Activated effector memory CD4-positive, alpha-beta T cell treated with Interleukin-2 at 50 U/mL for 16 hours (primary cell): Measurements from ENCODE around the gene CIBAR2.

Source experiments
- DNase-seq: peaks from one replicate; pipeline ENCODE4 v3.0.0-alpha.2; 2020

Gene CIBAR2

DNA sequence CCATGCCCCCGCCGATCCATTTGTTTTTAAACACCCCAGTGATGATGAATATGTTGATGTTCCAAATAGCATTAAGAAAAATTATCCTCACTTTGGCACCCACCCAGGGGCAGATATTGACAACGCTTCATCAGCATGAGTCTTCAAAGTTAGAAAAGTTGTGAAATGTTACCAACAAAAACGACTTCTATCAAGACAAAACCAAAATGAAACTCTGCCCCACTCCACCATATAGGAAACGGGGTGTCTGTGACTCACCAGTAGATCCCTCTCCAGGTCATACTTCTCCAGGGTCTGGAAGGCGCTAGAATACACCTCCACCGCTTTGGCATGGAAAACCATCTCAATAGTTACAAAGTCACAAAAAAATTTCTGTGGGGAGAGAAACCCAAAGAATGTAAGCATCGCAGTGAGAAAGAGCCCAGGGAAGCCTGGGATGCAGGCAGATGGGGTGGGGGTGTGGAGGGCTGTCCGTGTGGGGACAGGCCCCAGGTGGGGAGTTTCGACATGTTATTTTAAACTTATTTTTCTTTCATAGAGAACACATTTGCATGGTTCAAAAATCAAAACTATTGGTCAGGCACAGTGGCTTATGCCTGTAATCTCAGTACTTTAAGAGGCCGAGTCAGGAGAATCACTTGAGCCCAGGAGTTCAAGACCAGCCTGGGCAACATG lies 10.2 kb downstream of the CIBAR2 start:
- no peak for DNase-seq

DNA sequence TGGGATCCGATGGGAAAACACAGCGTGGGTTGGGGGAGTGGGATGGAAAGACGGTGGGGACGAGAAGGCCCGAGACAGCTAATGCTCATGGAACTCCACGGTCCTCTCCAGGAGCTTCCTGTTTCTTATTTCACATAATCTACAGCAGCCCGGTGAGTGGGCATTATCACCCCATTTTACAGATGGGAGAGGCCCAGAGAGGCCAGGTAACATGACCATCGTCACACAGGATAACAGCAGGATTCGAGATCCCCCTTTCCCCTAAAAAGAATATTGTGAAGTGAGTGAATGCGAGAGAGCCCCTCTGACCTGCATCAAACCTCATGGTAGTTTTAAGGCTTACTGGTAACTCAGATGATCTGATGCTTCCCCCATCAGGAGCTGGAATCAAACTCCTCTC lies 12.0 kb downstream of the CIBAR2 start:
- DNase-seq = no peak

DNA sequence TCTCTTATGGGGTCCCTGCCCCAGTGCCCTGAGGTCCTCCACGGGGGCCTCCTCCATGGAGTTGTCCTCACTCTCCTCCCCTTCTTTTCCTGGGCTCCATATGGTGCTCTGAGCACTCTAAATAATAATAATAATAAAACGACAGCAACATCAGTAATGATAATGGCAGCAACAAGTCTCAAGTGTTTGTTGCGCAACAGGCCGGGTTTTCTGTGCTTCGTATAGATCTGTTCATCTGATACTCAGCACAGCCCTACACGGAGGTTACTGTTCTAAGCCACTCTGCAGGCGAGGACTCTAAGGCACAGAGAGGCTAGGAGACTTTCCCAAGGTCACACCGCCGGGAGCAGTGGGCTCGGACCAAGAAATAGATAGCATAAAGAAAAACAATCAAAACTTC lies 13.7 kb downstream of the CIBAR2 start:
- DNase-seq = no peak

DNA sequence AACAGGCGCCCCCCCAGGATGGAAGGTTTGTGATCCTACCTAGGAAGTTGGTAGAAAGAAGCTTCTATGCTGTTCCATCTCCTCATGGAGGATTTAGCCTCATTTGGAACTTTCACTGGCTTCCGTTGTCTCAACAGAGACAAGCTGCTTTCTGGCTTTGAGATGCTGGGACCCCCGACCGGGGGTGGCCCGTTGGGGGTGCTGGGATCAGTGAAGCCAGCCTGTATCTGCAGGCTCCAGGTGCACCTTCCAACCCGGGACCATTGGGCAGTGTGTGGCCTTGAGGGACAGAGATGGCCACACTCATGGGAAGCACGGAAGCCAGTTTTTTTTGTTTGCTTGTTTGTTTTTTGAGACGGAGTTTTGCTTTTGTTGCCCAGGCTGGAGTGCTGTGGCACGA lies 15.4 kb downstream of the CIBAR2 start:
- DNase-seq = no peak

DNA sequence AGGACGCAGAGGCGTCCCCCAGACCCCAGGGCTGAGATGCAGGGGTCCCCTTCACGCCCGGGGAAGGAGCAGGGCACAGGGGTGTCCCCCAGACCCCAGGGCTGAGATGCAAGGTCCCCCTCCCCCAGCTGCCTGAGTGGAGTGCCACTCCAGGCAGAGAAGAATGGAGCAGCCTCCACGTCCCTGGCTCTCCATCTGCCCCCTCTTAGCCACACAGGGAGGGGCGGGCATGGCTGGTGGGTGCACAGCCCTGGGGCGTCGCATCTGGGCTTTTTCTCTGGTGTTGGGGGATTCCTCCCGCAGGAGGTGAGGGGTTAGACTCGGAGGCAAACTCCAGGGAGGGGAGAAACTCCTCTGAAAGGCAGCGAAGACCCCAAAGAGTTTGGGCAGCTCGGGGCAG lies 17.5 kb downstream of the CIBAR2 start:
- no peak for DNase-seq

DNA sequence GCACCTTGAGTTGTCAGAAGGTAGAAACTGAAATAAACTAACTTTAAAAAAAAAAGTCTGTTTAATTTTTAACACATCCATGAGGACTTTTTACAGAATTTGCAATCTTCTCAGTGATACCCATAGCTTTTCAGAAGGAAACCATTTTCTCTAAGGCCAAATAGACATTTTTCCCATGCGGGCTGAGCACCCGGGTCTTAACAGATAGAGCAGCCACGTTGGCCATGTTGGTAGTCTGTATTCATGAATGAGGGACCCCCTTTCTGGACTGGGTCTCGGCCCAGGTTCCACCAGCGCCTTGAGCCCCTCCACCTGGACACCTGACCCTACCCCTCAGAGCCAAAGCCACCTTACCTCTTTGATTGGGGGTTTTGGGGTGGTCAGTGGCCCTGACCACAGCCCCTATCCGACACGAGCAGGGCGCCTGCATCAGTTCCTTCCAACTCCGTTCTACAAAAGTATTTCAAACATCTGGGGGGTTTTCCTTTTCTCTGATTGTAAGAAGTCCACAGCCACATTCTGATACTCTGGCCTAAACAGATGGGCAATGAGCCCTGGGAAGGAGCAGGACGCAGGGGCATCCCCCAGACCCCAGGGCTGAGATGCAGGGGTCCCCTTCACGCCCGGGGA lies 18.0 kb downstream of the CIBAR2 start:
- no peak for DNase-seq

DNA sequence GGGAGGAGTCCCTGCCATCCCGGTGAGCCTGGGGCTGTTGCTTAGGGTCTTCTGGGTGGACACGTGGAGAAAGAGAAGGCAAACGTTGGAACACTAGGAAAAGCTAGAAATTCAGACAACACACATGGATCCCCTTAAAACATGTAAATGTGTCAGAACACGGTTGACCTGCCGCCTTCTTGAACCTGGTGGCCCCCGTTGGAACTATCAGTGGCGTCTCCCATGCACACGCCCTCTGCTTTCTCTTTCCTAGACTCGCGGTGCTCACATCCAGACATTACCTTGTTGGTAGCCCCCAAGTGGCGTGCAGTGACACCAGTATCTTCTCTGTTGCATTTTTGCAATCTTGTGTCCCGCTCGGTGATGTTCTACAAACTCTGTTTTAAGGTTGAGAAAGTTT lies 18.6 kb downstream of the CIBAR2 start:
- no peak for DNase-seq

DNA sequence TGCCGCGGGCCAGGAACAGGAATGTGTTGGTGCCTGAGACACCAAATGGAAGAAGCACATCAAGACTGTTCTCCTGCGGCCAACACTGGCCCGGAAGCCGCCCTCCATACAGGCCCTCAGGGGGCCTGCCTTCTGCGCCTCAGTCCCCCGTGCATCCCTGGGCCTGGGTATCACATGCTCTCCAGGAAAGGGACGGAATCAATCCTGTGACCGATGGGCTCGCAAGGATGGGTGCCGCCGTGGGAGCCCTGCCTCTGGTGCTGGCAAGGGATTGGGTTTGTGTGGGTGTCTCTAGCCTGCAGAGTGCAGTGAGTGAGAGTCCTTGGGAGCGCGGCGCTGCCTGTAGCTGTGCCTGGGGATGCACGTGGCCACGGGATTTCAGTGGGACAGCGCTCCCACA lies 19.4 kb downstream of the CIBAR2 start:
- DNase-seq = no peak

DNA sequence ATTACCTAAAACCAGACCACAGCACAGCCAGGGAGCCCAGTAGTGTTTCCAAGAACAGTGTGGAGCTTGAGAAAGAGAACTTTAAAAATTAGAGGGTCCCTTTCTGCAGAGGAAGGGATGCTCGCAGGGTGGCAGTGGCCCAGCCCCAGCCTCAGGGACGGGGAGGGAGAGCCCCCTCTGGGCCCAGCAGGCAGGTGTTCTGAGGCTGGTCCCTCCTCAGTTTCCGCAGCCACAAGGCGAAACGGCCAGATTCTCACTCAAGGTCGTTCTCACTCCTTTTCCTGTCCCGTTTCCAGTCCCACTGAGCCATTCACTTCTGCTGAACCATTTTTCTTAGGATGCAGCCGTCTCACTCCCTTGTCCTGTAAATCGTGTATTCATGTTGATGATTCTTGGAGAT lies 20.0 kb downstream of the CIBAR2 start:
- no peak for DNase-seq

DNA sequence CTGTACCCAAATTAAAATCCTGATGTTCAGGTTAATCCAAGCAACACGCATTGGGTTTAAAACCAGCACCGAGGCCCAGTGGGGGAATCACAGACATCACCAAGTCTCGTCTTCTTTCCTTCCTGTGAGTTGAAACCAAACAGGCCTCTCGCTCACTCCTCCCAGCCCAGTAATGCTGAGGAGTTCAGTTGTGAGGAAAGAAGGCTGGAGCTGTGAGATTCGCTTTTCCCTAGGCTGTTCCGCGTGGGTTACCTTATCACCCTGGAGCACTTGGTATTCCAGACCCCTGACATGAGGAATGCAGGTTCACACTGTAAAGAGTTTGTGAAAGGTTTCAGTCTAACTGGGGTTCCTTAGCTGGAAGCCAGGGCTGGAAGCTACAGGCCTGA lies 20.8 kb downstream of the CIBAR2 start:
- no peak for DNase-seq

DNA sequence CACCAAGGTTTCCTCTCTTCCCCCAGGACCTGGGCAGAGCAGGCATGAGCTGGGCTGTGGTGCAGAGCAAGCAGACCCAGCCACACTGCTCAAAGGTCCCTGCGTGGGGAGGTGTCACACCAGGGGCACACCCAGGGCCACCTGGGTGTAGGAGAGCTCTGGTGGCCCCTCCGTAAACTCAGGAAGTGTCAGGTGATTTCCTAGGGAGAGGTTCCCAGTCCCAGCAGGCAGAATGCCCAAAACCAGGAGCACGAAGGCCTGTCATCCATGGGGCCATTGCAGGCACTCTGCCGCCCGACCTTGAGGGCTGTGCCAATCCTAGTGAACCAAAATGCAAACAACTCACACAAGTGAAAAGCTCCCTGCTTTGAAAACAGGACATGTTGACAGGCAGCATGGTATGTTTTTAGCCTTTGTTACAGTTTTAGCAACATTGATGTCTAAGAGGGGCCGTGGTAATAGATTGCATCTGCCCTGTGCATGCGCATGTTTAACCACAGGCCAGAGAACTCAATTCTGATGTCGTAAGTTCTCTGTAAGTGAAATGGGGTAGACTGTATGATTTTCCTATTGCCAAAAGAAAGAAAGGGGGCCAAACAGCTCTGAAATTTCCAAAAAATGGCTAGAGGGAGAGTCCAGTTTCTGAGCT lies 21.3 kb downstream of the CIBAR2 start:
- DNase-seq = no peak

DNA sequence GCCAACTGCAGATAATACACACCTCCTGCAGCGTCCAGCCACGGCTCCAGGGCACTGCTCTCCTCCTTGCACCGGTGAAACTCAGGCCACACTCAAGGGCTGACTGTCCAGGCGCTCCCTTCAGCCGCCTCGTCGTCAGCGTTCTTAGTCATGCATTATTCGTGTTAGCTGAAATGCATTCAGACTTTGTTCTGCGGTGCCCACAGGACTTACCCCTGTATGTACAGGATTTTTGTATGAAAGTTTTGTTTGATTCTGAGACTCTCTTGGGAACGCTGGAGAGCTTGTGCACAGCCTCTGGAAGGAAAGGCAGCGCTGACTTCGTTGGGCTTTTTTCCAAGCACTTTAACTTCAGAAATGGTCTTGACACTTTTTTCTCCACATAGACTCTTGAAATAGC lies 22.1 kb downstream of the CIBAR2 start:
- no peak for DNase-seq

DNA sequence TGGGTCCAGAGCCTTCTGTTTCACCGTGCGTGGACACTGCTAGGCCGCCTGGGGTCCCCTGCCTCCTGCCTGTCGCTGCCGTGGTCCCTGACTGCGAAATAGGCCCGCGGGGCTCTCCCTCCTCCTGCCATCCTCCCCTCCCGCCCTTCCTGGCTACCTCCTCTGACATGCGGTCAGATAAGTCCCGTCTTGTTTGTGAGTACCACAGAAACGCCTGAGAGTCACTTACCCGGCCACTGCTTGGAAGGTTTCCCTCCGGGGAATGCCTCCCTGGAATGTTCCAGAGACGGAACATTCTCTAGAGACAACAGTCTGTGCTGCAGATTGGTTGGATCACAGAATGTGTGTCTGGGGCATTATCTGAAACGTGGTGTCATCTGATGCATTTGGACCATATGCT lies 22.7 kb downstream of the CIBAR2 start:
- no peak for DNase-seq

DNA sequence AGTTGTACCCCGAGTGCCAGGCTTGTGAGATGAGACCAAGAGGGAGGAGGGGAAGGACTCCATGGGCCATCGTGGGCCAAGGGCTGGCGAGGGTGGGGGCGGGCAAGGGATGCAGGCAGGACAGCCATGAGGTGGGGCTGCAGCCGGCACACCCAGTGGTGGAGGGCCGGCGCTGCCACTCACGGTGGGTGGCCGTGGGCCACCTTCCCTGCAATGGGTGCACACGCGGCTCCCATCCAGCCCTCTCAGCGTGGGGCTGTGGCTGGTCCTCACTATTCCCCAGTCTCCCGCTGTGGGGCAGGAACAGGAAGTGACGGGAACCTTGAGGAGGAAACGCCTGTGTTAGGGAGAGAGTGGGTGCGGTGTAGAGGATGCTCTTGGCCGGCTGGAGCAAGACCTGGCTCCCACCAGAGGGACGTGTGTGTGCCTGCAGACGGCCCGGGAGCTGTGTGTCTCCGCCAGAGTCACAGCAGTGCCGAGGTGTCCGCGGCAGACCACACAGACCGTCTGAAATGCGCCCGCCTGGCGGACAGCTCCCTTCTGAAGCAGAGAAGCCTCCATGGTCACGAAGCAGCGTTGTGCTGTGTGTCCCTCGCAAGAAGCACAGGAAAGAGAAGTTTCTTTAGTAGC lies 23.6 kb downstream of the CIBAR2 start:
- no peak for DNase-seq

DNA sequence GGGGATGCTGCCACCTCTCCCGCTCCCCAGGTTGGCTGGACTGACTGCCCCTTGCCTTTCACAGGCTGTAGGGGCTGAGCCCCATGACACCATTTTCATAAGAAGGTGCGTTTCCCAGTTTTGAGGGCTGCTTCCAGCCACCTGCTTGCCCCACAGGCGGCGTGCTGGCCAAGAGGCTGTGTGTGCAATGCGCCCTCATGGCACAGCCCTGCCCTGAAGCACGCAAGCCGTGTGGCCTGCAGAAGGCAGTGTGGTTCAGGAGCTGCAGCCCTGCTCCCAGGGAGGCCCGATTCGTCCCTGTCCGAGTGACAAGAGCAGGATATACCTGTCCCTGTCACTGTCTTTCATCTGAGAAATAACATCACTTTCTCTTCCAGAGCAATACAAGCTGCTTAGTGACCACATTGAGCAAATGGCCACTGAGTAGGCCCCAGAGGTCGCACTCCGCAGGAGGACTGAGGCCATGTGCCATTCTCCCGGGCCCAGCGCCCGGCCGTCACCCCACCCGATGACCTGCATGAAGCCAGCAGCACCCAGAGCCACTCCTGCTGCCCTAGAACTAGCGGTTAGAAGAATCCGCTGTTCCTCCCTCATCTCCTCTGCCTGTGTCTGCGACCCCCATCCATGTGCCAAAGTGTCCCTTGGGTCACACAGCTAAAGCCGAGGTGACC lies 24.2 kb downstream of the CIBAR2 start:
- no peak for DNase-seq

DNA sequence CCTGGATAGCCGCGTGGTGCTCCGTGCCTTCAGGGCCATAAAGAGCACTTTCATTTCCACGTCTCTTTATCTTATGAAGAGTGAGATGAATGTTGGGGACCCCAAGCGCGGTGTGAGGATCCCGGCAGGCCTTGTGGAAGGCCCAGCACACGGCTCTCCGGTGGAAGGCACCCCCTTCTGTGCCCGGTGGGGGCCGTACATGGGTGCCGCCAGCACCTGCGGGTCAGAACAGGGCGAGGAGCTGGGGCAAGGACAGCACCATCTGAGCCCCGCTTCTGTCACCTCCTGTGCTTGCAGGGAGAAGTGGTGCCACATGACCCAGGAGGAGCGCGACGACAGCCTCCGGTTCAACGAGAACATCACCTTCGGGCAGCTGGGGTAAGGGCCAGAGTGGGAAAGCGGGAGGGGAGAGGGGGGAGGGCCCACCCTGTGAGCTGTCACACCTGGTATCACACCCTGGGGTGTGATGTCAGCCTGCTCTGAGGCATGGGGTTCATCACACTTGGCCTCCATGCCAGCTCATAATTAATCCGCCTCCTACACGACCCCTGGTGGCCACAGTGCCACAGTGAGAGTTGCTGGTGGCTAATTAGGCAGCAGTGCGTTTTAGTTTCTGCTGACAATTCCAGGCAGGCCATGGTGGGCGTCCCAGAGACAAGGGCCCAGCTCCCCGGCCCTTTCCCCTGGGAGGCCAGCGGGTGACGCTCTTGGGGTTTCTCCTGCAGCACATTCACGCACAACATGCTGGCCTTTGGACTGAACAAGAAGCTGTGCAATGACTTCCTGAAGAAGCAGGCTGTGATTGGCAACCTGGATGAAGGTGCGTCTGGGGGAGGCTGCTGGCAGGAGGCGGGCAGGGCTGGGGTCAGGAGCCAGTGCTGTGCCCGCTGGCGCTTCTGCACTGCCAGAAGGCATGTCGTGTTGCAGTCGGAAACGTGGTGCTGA lies 25.7 kb downstream of the CIBAR2 start:
- peak; percentile 69 for DNase-seq

DNA sequence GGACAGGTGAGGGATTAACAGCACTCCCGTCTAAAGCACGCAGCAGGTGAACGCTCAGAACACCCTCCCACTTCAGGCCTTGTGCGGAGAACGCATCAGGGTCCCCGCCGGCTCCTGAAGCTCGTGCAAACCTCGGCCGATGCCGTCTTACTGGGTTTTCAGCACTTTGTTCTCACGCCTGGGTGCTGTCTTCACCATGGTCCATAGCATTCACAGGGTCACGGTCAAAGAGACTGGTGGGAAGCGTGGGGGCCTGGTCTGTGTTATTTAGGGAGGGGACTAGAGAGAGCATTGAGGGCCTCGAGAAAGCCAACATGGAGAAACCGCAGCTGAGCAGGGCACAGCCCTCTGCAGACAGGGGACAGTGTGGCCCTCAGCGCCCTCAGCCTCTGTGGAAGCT lies 26.6 kb downstream of the CIBAR2 start:
- no peak for DNase-seq

DNA sequence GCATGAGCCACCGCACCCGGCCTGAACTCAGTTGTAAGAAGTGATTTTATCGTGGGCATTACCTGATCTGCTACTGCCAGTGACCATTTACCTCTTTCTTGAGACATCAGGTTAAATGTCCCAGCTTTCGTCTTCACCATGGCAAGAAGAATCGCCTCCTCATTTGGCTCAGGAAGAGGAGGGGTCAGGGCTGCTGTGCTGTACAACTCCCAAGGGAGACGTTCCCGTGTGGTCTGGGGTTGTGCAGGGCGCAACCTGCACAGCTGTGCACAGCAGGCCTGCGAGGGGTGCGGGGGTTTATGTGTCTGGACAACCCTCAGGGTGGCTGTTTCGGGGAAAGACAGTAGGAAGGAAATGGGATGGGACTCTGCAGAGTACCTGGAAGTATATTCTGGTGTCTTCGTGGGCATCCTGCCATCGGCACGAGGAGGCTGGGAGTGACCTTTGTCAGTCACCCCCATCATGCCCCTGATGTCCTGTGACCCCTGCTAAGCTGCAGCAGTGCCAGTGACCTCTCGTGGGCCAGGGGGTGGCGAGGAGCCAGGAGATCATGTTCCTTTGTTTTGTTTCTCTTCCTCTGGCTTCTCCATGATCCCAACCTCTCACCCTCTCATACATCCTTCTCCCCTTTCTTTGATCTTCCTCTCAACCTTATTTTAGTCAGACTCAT lies 27.3 kb downstream of the CIBAR2 start:
- no peak for DNase-seq

DNA sequence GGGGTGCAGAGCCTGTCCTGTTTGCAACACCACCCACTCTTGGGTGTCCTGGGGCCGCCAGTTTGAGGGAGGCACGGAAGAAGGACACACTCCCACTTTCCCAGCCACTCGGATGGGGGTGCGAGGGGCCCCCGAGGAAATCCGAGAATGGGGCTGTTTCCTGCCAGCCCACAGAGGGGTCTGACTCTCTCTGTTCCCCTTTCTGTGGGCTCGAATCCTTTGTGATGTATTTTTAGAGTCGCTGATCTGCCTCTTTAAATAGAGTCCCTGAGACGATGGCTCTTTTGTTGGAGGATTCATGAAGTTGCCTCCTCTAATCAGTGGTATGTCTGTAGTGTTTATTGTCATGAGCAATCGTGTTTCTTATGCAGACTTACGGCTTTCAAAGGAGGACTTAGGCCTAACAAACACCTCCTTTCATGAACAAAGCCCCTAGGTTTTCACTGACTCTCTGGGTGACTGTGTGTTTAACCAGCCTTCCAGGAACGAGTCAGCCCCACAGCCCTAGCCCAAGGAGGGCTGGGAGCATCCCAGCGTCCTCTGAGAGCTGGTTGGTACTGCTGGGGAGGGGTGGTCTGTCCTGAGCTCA lies 29.1 kb downstream of the CIBAR2 start:
- no peak for DNase-seq

DNA sequence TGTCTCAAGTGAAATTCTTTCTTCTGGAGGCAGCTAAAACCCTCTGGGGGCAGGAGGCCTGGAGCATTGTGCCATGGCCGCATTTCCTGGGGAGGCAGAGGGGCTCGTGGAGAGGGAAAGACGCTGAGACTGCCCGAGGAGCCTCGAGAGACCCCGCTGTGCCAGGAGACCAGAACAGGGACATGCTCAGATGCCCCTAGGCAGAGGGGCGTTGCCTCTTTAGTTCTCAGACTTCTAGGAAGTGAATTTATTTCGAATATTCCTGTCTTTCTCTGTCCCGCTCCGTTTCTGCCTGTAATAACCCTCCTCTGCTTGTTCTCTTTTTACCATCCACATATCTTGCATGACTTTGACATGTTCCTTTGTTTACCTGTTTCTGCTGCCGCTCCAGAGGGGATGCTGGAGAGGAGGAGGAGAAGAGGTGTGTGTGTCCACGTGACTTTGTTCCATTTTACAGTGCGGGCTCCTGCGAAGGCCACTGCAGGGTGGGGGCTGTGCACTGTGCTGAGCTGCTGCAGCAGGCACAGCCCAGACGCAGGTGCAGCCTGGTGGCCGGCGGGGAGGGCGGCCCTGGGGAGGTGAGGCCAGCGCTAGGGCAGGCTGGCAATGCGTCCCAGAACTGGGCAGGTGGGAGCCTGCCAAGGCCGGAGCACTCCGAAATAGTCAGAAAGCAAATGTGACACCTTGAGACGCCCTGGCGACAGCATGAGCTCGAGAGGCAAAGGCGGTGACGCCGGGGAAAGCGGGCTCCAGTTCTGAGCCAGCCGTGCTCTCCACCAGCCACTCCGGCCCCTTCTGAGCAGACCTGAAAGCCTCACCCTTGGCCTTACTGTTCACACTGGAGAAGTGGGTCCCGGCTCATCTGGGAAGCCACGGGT lies 29.9 kb downstream of the CIBAR2 start:
- DNase-seq = no peak
